HG03060 (cell line): Measurements from ENCODE around the gene SIAH2.
"Not testable (repeated sequence)": the region's sequence is repeated elsewhere in the genome, so short reads cannot be mapped to it uniquely, and the experiment has no call there.

Experiments used
- ATAC-seq: cut with Tn5 transposase; IDR thresholded peaks from one replicate; pipeline ENCODE4 v1.9.1; 2021; ENCODE audit warnings: low read depth, moderate number of reproducible peaks; ENCODE audit not compliant: unreplicated experiment

SIAH2 gene

GRCh38 chr3:150763122-150763840, at the start of gene SIAH2:
Gene SIAH2 (minus strand): TSS chr3:150763169. CDS start chr3:150762849, 320 bp downstream.
- no peak for ATAC-seq

GRCh38 chr3:150811984-150812383, 49.0 kb upstream of the SIAH2 start:
- no peak for ATAC-seq

- ATAC-seq = no peak
Observed at GRCh38 chr3:150810641-150811040, 47.7 kb upstream of the SIAH2 start.

- no peak for ATAC-seq
Observed at GRCh38 chr3:150806185-150806835, 43.3 kb upstream of the SIAH2 start.

GRCh38 chr3:150805354-150805753, 42.4 kb upstream of the SIAH2 start:
- no peak for ATAC-seq

GRCh38 chr3:150803440-150803985, 40.5 kb upstream of the SIAH2 start:
- ATAC-seq = no peak

- ATAC-seq = no peak
Observed at GRCh38 chr3:150800722-150801121, 37.8 kb upstream of the SIAH2 start.

GRCh38 chr3:150798122-150798618, 35.2 kb upstream of the SIAH2 start:
- ATAC-seq = no peak

- ATAC-seq = no peak
Observed at GRCh38 chr3:150797155-150797554, 34.2 kb upstream of the SIAH2 start.

- not testable (repeated sequence) for ATAC-seq
Observed at GRCh38 chr3:150796527-150796926, 33.6 kb upstream of the SIAH2 start.

GRCh38 chr3:150793641-150794040, 30.7 kb upstream of the SIAH2 start:
- no peak for ATAC-seq

- no peak for ATAC-seq
Observed at GRCh38 chr3:150790629-150791028, 27.7 kb upstream of the SIAH2 start.

- ATAC-seq = no peak
Observed at GRCh38 chr3:150789451-150789850, 26.5 kb upstream of the SIAH2 start.

GRCh38 chr3:150787741-150788370, 24.9 kb upstream of the SIAH2 start:
- no peak for ATAC-seq

GRCh38 chr3:150786791-150787190, 23.8 kb upstream of the SIAH2 start:
- no peak for ATAC-seq

- no peak for ATAC-seq
Observed at GRCh38 chr3:150784747-150785125, 21.8 kb upstream of the SIAH2 start.

- ATAC-seq = peak; percentile 53
Observed at GRCh38 chr3:150783920-150784746, 21.2 kb upstream of the SIAH2 start.

GRCh38 chr3:150783316-150783715, 20.3 kb upstream of the SIAH2 start:
- no peak for ATAC-seq

GRCh38 chr3:150779402-150779858, 16.5 kb upstream of the SIAH2 start:
- ATAC-seq = no peak

- ATAC-seq = no peak
Observed at GRCh38 chr3:150778793-150779401, 15.9 kb upstream of the SIAH2 start.
